ENCODE measurements around the gene CAPN9.

DNA sequence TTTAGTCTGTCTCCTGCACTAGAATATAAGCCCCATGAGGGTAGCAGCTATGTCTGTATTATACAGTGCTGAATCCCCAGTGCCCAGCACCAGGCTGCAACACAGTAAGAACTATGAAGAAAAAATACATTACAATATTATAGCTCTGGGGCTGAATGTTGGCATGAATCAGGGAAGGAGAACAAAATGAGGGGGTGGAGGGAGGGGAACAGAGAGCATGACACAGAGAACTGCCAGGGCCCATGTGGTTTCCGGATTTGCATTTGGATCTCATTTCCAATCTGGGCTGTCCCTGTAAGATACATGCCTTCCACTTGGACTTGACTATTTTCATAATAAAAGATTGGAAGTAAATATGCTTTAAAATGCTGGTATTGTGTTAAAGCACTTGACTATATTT is 85.3 kb downstream of the CAPN9 start:
- TF ChIP-seq YY1 (IDR thresholded peaks at IDR 0.05; ENCODE audit: low read depth) (no peak), TAF1 (IDR thresholded peaks at IDR 0.05; ENCODE audit: low read depth) (no peak), RAD21 (IDR thresholded peaks at IDR 0.05; ENCODE audit: low read depth) (no peak)

Data from Ishikawa (cell line).